A673 (cell line): ENCODE results near the gene SUV39H2.

ENCODE experiments used
- CTCF ChIP-seq: fragments of 300-800, 200-600 bp; sonication (generic); conservative IDR thresholded peaks from 2 replicates; pipeline ENCODE4 v1.5.1; 2017; ENCODE audit warnings: low read depth, mild to moderate bottlenecking, antibody characterized with exemption, low read length, moderate library complexity, mixed read lengths
- EZH2 ChIP-seq: fragments of 200-600 bp; sonication (generic); IDR thresholded peaks from 2 replicates; pipeline ENCODE4 v1.6.1; 2017; ENCODE audit warnings: borderline replicate concordance, low read depth, mild to moderate bottlenecking, mixed read lengths, antibody characterized with exemption, low read length; ENCODE audit not compliant: poor library complexity, severe bottlenecking

GRCh38 chr10:14859043-14859442, 19.6 kb upstream of the SUV39H2 start:
- TF ChIP-seq EZH2 (no peak), CTCF (no peak)
